ENCODE data around the gene DCC.

DCC gene

GRCh38 chr18:52869349-52869923 lies 529.4 kb downstream of the DCC start:
- DNase-seq (ENCODE audit: low read depth, low spot score): no peak
- no peak overlapping the region for H3K27ac ChIP-seq

GRCh38 chr18:52869942-52870907 lies 530.2 kb downstream of the DCC start:
- H3K27ac ChIP-seq: no peak overlapping the region

GRCh38 chr18:52874774-52875173 lies 534.8 kb downstream of the DCC start:
- H3K27ac ChIP-seq: no peak overlapping the region
- DNase-seq (ENCODE audit: low read depth, low spot score): no peak

More at GRCh38 chr18:52869942-52870907, 530.2 kb downstream of the DCC start:
- DNase-seq (ENCODE audit: low read depth, low spot score): no peak

- no peak for DNase-seq (ENCODE audit: low read depth, low spot score)
- H3K27ac ChIP-seq: no peak overlapping the region
Measured at GRCh38 chr18:52875725-52876124, 535.7 kb downstream of the DCC start.

- DNase-seq (ENCODE audit: low read depth, low spot score): no peak
- H3K27ac ChIP-seq: no peak overlapping the region
Measured at GRCh38 chr18:52888014-52888413, 548.0 kb downstream of the DCC start.

- DNase-seq (ENCODE audit: low read depth, low spot score): no peak
- H3K27ac ChIP-seq: no peak overlapping the region
Measured at GRCh38 chr18:52894801-52895200, 554.8 kb downstream of the DCC start.

GRCh38 chr18:52897611-52898484 lies 557.9 kb downstream of the DCC start:
- H3K27ac ChIP-seq: no peak overlapping the region
- no peak for DNase-seq (ENCODE audit: low read depth, low spot score)

GRCh38 chr18:52898485-52899058 lies 558.6 kb downstream of the DCC start:
- no peak overlapping the region for H3K27ac ChIP-seq
- no peak for DNase-seq (ENCODE audit: low read depth, low spot score)

- H3K27ac ChIP-seq: no peak overlapping the region
- no peak for DNase-seq (ENCODE audit: low read depth, low spot score)
Measured at GRCh38 chr18:52902188-52902587, 562.2 kb downstream of the DCC start.

- no peak overlapping the region for H3K27ac ChIP-seq
- no peak for DNase-seq (ENCODE audit: low read depth, low spot score)
Measured at GRCh38 chr18:52903857-52904256, 563.9 kb downstream of the DCC start.

- no peak for DNase-seq (ENCODE audit: low read depth, low spot score)
- H3K27ac ChIP-seq: no peak overlapping the region
Measured at GRCh38 chr18:52907543-52908308, 567.7 kb downstream of the DCC start.

GRCh38 chr18:52914148-52914547 lies 574.2 kb downstream of the DCC start:
- no peak for DNase-seq (ENCODE audit: low read depth, low spot score)
- H3K27ac ChIP-seq: no peak overlapping the region

GRCh38 chr18:52920665-52921064 lies 580.7 kb downstream of the DCC start:
- DNase-seq (ENCODE audit: low read depth, low spot score): no peak
- no peak overlapping the region for H3K27ac ChIP-seq

GRCh38 chr18:52933356-52933755 lies 593.4 kb downstream of the DCC start:
- H3K27ac ChIP-seq: no peak overlapping the region
- no peak for DNase-seq (ENCODE audit: low read depth, low spot score)

GRCh38 chr18:52936931-52937330 lies 596.9 kb downstream of the DCC start:
- DNase-seq (ENCODE audit: low read depth, low spot score): no peak
- no peak overlapping the region for H3K27ac ChIP-seq

GRCh38 chr18:52937840-52938239 lies 597.8 kb downstream of the DCC start:
- no peak for DNase-seq (ENCODE audit: low read depth, low spot score)
- no peak overlapping the region for H3K27ac ChIP-seq

GRCh38 chr18:52945552-52945951 lies 605.6 kb downstream of the DCC start:
- H3K27ac ChIP-seq: no peak overlapping the region
- no peak for DNase-seq (ENCODE audit: low read depth, low spot score)

- no peak for DNase-seq (ENCODE audit: low read depth, low spot score)
- H3K27ac ChIP-seq: no peak overlapping the region
Measured at GRCh38 chr18:52948868-52949444, 609.0 kb downstream of the DCC start.

- DNase-seq (ENCODE audit: low read depth, low spot score): no peak
- H3K27ac ChIP-seq: no peak overlapping the region
Measured at GRCh38 chr18:52950155-52950554, 610.2 kb downstream of the DCC start.

Data from epithelial cell of prostate (primary cell).